ENCODE results near the gene MAEA.
"Not testable (repeated sequence)": the region's sequence is repeated elsewhere in the genome, so short reads cannot be mapped to it uniquely, and the experiment has no call there.

The MAEA gene

DNA sequence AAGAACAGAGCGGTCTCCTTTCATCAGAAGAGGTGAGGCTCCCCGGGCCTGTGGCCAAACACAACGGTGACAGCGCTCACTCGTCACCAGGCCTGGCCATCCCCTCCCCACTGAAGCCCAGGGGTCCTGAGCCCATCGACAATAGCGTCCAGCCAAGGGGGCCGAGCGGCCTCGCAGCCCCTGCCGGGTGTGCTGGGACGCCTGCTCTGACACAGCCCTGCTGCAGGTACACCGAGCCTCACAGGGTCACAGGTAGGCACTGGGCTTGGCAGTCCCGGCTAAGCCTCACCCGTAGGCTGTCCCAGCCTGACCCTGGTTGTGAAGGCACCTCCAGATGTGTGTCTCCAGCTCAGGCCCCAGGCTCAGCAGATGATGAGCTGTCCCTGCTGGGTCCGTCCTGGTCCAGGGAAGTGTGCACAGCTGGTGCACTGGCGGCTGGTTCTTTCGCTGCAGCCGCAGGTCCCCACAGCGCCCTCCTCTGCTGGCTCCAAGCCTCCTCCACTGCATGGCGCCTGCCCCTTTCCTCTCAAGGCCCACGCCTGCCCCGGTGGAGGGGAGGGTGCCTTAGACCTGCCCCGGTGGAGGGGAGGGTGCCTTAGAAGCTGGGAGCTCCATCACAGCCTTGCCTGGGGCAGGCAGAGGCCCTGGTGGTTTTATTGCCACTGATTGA is 78.9 kb downstream of the MAEA start:
- H3K4me3 ChIP-seq (replicated peaks in 1 of 2; ENCODE audit: low read depth in 2 of 2, low read length in 2 of 2), result no peak overlapping the region
- no peak for DNase-seq (ENCODE audit: low read depth in 2 of 2)
- TF ChIP-seq, protein P1, sequence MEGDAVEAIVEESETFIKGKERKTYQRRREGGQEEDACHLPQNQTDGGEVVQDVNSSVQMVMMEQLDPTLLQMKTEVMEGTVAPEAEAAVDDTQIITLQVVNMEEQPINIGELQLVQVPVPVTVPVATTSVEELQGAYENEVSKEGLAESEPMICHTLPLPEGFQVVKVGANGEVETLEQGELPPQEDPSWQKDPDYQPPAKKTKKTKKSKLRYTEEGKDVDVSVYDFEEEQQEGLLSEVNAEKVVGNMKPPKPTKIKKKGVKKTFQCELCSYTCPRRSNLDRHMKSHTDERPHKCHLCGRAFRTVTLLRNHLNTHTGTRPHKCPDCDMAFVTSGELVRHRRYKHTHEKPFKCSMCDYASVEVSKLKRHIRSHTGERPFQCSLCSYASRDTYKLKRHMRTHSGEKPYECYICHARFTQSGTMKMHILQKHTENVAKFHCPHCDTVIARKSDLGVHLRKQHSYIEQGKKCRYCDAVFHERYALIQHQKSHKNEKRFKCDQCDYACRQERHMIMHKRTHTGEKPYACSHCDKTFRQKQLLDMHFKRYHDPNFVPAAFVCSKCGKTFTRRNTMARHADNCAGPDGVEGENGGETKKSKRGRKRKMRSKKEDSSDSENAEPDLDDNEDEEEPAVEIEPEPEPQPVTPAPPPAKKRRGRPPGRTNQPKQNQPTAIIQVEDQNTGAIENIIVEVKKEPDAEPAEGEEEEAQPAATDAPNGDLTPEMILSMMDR (IDR thresholded peaks at IDR 0.05; ENCODE audit: low read depth, low read length), result no peak

- no peak overlapping the region for H3K4me3 ChIP-seq (replicated peaks in 1 of 2; ENCODE audit: low read depth in 2 of 2, low read length in 2 of 2)
- DNase-seq (ENCODE audit: low read depth in 2 of 2), result no peak
- TF ChIP-seq, protein P1 (IDR thresholded peaks at IDR 0.05; ENCODE audit: low read depth, low read length), result no peak
These were observed 79.4 kb downstream of the MAEA start for GRCh38 chr4:1369091-1369450.

DNA sequence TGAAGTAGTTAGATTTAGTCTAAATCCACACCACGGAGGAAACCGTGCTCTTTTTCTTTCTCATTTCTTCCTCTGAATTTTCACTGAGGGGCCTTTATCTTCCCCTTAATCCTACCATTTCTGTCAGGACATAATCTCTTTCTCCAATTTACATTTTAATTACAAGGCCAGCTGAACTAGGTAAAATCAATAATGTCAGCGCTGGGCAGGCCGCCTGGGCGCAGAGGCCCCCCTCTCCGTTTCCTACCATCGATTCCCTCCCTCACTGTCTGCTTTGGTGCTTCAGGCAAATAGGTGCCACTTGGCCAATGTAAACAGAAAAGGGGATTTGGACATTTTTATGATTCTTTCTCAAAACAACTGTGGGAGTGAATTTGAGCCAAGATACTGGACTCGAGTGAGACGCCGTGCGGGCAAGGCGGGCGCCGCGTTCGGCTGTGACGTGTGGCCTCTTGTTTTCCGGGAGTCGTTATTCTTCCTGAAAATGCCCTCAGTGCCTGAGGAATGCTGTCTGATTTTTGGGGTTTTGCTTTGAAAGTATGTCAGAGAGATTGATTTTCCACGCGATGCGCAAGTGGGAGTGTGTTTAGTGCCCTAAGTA is 79.9 kb downstream of the MAEA start:
- H3K4me3 ChIP-seq (replicated peaks in 1 of 2; ENCODE audit: low read depth in 2 of 2, low read length in 2 of 2), result no peak overlapping the region
- DNase-seq (ENCODE audit: low read depth in 2 of 2), result no peak
- TF ChIP-seq, protein P1 (IDR thresholded peaks at IDR 0.05; ENCODE audit: low read depth, low read length), result no peak

- H3K4me3 ChIP-seq (replicated peaks in 1 of 2; ENCODE audit: low read depth in 2 of 2, low read length in 2 of 2), result no peak overlapping the region
- DNase-seq (ENCODE audit: low read depth in 2 of 2), result no peak
- TF ChIP-seq, protein P1 (IDR thresholded peaks at IDR 0.05; ENCODE audit: low read depth, low read length), result no peak
These were observed 80.8 kb downstream of the MAEA start for GRCh38 chr4:1370321-1371124.

DNA sequence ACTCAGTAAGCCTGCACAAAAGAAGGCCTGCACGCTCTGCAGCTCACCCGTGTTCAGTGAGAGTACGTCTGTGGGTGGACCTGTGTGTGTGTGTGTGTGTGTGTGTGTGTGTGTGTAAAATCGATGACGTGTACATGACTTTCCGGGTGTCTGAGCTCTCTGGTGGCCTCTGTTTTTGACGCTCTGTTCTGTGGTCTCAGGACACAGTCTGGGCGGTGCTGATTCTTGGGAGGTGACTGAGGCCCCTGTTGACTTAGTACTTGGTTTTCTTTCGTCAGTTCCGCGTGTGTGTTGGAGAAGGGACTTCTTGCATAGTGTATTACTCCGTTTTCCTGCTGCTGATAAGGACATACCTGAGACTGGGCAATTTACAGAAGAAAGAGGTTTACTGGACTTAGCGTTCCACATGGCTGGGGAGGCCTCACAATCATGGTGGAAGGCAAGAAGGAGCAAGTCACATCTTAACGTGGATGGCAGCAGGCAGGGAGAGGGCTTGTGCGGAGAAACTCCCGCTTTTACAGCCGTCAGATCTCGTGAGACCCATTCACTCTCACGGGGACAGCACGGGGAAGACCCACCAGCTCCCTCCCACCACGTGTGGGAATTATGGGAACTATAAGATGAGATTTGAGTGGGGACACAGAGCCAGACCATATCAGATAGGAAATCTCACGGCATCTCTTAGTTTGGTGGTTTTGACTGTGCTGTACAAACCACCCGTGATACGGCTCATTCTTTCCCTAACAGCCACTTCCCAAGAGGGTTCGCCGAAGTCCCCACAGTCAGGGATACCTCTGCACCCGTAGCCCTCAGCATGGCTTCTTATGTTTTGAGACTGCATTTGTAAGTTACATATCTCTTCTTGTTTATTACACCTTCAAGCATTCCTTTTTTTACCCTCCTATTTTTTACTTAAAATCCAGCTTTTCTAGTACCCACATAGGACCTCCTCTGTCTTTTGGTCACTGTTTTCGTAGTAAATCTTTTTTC is 81.8 kb downstream of the MAEA start:
- TF ChIP-seq, protein P1 (IDR thresholded peaks at IDR 0.05; ENCODE audit: low read depth, low read length), result no peak
- no peak for DNase-seq (ENCODE audit: low read depth in 2 of 2)
- H3K4me3 ChIP-seq (replicated peaks in 1 of 2; ENCODE audit: low read depth in 2 of 2, low read length in 2 of 2), result no peak overlapping the region

- not testable (repeated sequence) for DNase-seq (ENCODE audit: low read depth in 2 of 2); H3K4me3 ChIP-seq (replicated peaks in 1 of 2; ENCODE audit: low read depth in 2 of 2, low read length in 2 of 2)
These were observed 82.9 kb downstream of the MAEA start for GRCh38 chr4:1372576-1372975.

All from cardiac fibroblast (primary cell).